Neural crest cell (in vitro differentiated cells): ENCODE data around the gene OR6V1. TPM values are rescaled to one million over a fixed set of nuclear protein-coding genes. Genes with fewer than 3 reads are reported as not detected.
"Not testable (repeated sequence)": the region's sequence is repeated elsewhere in the genome, so short reads cannot be mapped to it uniquely, and the experiment has no call there.

Source experiments
- DNase-seq: peaks from one replicate; pipeline ENCODE4 v3.0.0; 2021; ENCODE audit warnings: low read depth, mixed read lengths, low spot score
- H3K27ac Mint-ChIP-seq: one replicate; pipeline ENCODE4 v1.8.0; 2021; ENCODE audit warnings: mild to moderate bottlenecking, mixed read lengths; ENCODE audit not compliant: unreplicated experiment
- H3K27me3 Mint-ChIP-seq: 2 replicates; pipeline ENCODE4 v1.8.0; 2021; ENCODE audit warnings: low read depth, mild to moderate bottlenecking, mixed read lengths
- H3K36me3 Mint-ChIP-seq: 2 replicates; pipeline ENCODE4 v1.8.0; 2021; ENCODE audit warnings: low read depth, mild to moderate bottlenecking, mixed read lengths
- H3K4me1 Mint-ChIP-seq: 2 replicates; pipeline ENCODE4 v1.8.0; 2021; ENCODE audit warnings: mixed read lengths
- H3K4me3 Mint-ChIP-seq: one replicate; pipeline ENCODE4 v1.8.0; 2021; ENCODE audit warnings: mild to moderate bottlenecking, mixed read lengths
- H3K9me3 Mint-ChIP-seq: 2 replicates; pipeline ENCODE4 v1.8.0; 2021; ENCODE audit warnings: mixed read lengths
- CTCF ChIP-seq: fragments of 200-600 bp; sonication (generic); conservative IDR thresholded peaks from 2 replicates; pipeline ENCODE4 v1.5.0; 2021; ENCODE audit warnings: antibody characterized with exemption, mild to moderate bottlenecking
- total RNA-seq: library from RNA; stranded (reverse); gene quantifications from 2 replicates; pipeline ENCODE4 v1.2.1, GENCODE V29; 2021

OR6V1 gene
- total RNA-seq, 1 donor from 2014 or later = not detected

GRCh38 chr7:143068446-143068845 lies 16.3 kb downstream of the OR6V1 start:
- Mint-ChIP-seq H3K4me1 (no peaks in the 10 kb centered on the region), H3K27me3 (peaks cover 8% of the 10 kb centered on the region), H3K9me3 (peaks cover 8% of the 10 kb centered on the region), H3K27ac (no peak overlapping the region), H3K36me3 (no peaks in the 10 kb centered on the region), H3K4me3 (no peak overlapping the region)
- DNase-seq = no peak
- no peak for TF ChIP-seq CTCF

- H3K4me1 Mint-ChIP-seq = no peaks in the 10 kb centered on the region
- no peaks in the 10 kb centered on the region for H3K9me3 Mint-ChIP-seq
- no peak overlapping the region for H3K4me3 Mint-ChIP-seq
- peaks cover 16% of the 10 kb centered on the region for H3K27me3 Mint-ChIP-seq
- H3K27ac Mint-ChIP-seq = peak overlapping the region; percentile 16
- no peak for DNase-seq
- TF ChIP-seq CTCF = no peak
- no peaks in the 10 kb centered on the region for H3K36me3 Mint-ChIP-seq
Observed at GRCh38 chr7:143069912-143070500, 17.9 kb downstream of the OR6V1 start.

- peaks cover 19% of the 10 kb centered on the region for H3K27me3 Mint-ChIP-seq
- DNase-seq = no peak
- no peak for TF ChIP-seq CTCF
- no peaks in the 10 kb centered on the region for H3K9me3 Mint-ChIP-seq
- H3K27ac Mint-ChIP-seq = no peak overlapping the region
- H3K36me3 Mint-ChIP-seq = no peaks in the 10 kb centered on the region
- no peak overlapping the region for H3K4me3 Mint-ChIP-seq
- H3K4me1 Mint-ChIP-seq = no peaks in the 10 kb centered on the region
Observed at GRCh38 chr7:143073556-143073955, 21.4 kb downstream of the OR6V1 start.

GRCh38 chr7:143074141-143074540 lies 22.0 kb downstream of the OR6V1 start:
- H3K9me3 Mint-ChIP-seq = no peaks in the 10 kb centered on the region

GRCh38 chr7:143085109-143085508 lies 33.0 kb downstream of the OR6V1 start:
- no peak for TF ChIP-seq CTCF
- H3K4me3 Mint-ChIP-seq = no peak overlapping the region
- no peak for DNase-seq
- no peak overlapping the region for H3K27ac Mint-ChIP-seq
- H3K27me3 Mint-ChIP-seq = peaks cover 8% of the 10 kb centered on the region
- H3K9me3 Mint-ChIP-seq = peaks cover 14% of the 10 kb centered on the region
- peaks cover 4% of the 10 kb centered on the region for H3K36me3 Mint-ChIP-seq
- no peaks in the 10 kb centered on the region for H3K4me1 Mint-ChIP-seq

More at GRCh38 chr7:143074141-143074540, 22.0 kb downstream of the OR6V1 start:
- H3K4me1 Mint-ChIP-seq = no peaks in the 10 kb centered on the region
- no peak for DNase-seq
- H3K27me3 Mint-ChIP-seq = peaks cover 19% of the 10 kb centered on the region
- no peak for TF ChIP-seq CTCF
- no peaks in the 10 kb centered on the region for H3K36me3 Mint-ChIP-seq
- no peak overlapping the region for H3K4me3 Mint-ChIP-seq
- no peak overlapping the region for H3K27ac Mint-ChIP-seq

- peaks cover 14% of the 10 kb centered on the region for H3K9me3 Mint-ChIP-seq
- DNase-seq, H3K4me3 Mint-ChIP-seq, H3K4me1 Mint-ChIP-seq, H3K27me3 Mint-ChIP-seq, H3K27ac Mint-ChIP-seq, H3K36me3 Mint-ChIP-seq: not testable (repeated sequence)
Observed at GRCh38 chr7:143085610-143086009, 33.5 kb downstream of the OR6V1 start.

- H3K27ac Mint-ChIP-seq, H3K4me3 Mint-ChIP-seq, H3K36me3 Mint-ChIP-seq, DNase-seq, H3K4me1 Mint-ChIP-seq: not testable (repeated sequence)
- Mint-ChIP-seq H3K27me3 (peaks cover 11% of the 10 kb centered on the region), H3K9me3 (peaks cover 14% of the 10 kb centered on the region)
Observed at GRCh38 chr7:143088549-143089231, 36.5 kb downstream of the OR6V1 start.
